SU-DHL-6 (cell line): Measurements from ENCODE around the gene FSHB.

ENCODE experiments used
- H2AFZ ChIP-seq: fragments of 200-600 bp; sonication (generic); 2 replicates; pipeline ENCODE4 v1.6.1; 2014; ENCODE audit warnings: low read depth, mild to moderate bottlenecking, moderate library complexity, mixed read lengths, antibody characterized with exemption, low read length; ENCODE audit not compliant: severe bottlenecking
- H3F3A ChIP-seq: fragments of 200-600 bp; shearing (Covaris generic); 2 replicates; pipeline ENCODE4 v1.6.0; 2016; ENCODE audit warnings: antibody characterized with exemption, mild to moderate bottlenecking; ENCODE audit not compliant: insufficient read depth
- H3K27ac ChIP-seq: fragments of 200-600 bp; sonication (generic); 2 replicates; pipeline ENCODE4 v1.5.1; 2016; ENCODE audit warnings: low read depth, mild to moderate bottlenecking, low read length, moderate library complexity, mixed read lengths
- H3K27me3 ChIP-seq: fragments of 200-600 bp; sonication (generic), shearing (Covaris generic); 2 replicates; pipeline ENCODE4 v1.6.0; 2014; ENCODE audit warnings: mild to moderate bottlenecking, low read length
- H3K36me3 ChIP-seq: fragments of 200-600 bp; sonication (generic); 2 replicates; pipeline ENCODE4 v1.6.1; 2014; ENCODE audit warnings: mild to moderate bottlenecking, low read length, mixed read lengths
- H3K4me2 ChIP-seq: fragments of 300-600, 200-600 bp; shearing (Covaris generic), sonication (generic); 2 replicates; pipeline ENCODE4 v1.6.0; 2014; ENCODE audit warnings: low read length, low read depth, mild to moderate bottlenecking; ENCODE audit not compliant: poor library complexity, severe bottlenecking
- H3K4me3 ChIP-seq: fragments of 200-600 bp; sonication (generic); 2 replicates; pipeline ENCODE4 v1.5.1; 2014; ENCODE audit warnings: antibody characterized with exemption, low read length, mild to moderate bottlenecking, mixed read lengths; ENCODE audit not compliant: insufficient read depth, poor library complexity, severe bottlenecking
- H3K79me2 ChIP-seq: fragments of 200-600 bp; sonication (generic); 2 replicates; pipeline ENCODE4 v1.6.1; 2014; ENCODE audit warnings: mild to moderate bottlenecking, low read length, moderate library complexity; ENCODE audit not compliant: insufficient read depth
- H3K9ac ChIP-seq: fragments of 200-600 bp; sonication (generic); 2 replicates; pipeline ENCODE4 v1.7.0; 2014; ENCODE audit warnings: mild to moderate bottlenecking, low read length
- H3K9me2 ChIP-seq: fragments of 200-600 bp; sonication (generic); replicated peaks from 2 replicates; pipeline ENCODE4 v1.6.1; 2014; ENCODE audit warnings: low read length; ENCODE audit not compliant: insufficient read depth
- H3K9me3 ChIP-seq: fragments of 200-600 bp; sonication (generic); 2 replicates; pipeline ENCODE4 v1.6.1; 2014; ENCODE audit warnings: low read length, mixed read lengths; ENCODE audit not compliant: insufficient read depth
- H4K20me1 ChIP-seq: fragments of 200-600 bp; sonication (generic); 2 replicates; pipeline ENCODE4 v1.6.1; 2014; ENCODE audit warnings: low read depth, mild to moderate bottlenecking, antibody characterized with exemption, low read length, moderate library complexity, mixed read lengths
- EZH2phosphoT487 ChIP-seq: fragments of 200-600 bp; sonication (generic), shearing (Covaris generic); conservative IDR thresholded peaks from 2 replicates; pipeline ENCODE4 v1.6.1; 2018; ENCODE audit warnings: mild to moderate bottlenecking, antibody characterized with exemption, low read length, moderate library complexity, mixed read lengths
- TF ChIP-seq, protein P1 (sequence below): fragments of 200-600 bp; sonication (generic); IDR thresholded peaks from one replicate; pipeline ENCODE4 v1.5.1; 2017; ENCODE audit warnings: antibody characterized with exemption, mild to moderate bottlenecking, low read length, moderate library complexity; ENCODE audit not compliant: insufficient read depth, poor library complexity, severe bottlenecking

FSHB gene

DNA sequence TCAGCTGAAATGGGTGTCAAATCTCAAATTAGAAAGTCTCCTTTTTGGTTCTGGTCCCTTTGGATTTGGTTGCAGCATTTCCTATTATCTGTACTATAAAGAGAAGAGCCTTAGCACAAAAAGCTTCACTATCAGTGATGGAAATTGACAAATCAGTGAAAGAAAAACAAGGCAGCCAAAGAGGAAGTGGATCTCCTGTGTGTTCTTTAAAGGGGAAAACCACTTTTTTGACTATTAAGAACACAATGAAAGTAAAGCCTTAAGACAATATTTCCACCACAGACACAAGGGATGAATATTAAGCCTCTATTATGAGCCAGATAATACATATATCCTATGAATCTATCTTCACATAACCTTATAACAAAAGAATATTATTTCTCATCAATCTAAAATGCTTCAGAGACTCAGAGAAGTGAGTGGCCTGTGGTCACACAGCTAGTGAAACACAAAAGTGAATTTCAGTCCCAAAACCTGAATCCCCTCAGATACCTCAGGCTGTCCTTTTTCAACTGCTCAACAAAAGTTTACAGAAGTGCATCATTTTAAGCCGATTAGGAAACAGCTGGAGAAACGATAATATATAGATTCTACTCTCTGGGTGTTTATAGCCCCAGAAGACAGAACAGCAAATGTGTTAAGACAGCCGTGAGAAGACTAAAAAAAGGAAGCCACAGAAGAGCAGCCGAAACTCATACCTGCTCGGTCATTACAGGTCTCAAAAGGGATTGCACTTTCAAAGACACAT is 24.4 kb upstream of the FSHB start:
- Histone ChIP-seq H2AFZ (peak overlapping the region; percentile 68), H3K4me2 (peak overlapping the region; percentile 66)

DNA sequence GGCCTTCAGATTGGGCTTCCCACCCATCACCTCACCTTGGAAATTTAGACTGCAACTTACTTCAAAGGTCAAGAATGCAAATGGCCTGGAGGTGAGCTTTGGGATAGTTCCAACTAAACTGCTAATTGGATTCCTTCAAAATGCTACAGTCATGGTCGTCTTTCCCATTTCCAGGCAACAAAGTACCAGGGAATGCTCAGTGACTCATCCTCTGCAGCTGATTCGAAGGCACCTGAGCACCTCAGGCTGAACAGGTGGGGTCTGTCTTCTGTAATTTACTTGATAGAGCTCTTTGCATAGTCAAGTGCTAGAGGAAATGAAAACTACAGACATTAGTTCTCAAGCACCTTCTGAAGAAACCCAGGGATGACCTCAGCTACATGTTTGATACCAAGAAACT is 20.5 kb upstream of the FSHB start:
- TF ChIP-seq EZH2phosphoT487, result no peak
- TF ChIP-seq, protein P1, sequence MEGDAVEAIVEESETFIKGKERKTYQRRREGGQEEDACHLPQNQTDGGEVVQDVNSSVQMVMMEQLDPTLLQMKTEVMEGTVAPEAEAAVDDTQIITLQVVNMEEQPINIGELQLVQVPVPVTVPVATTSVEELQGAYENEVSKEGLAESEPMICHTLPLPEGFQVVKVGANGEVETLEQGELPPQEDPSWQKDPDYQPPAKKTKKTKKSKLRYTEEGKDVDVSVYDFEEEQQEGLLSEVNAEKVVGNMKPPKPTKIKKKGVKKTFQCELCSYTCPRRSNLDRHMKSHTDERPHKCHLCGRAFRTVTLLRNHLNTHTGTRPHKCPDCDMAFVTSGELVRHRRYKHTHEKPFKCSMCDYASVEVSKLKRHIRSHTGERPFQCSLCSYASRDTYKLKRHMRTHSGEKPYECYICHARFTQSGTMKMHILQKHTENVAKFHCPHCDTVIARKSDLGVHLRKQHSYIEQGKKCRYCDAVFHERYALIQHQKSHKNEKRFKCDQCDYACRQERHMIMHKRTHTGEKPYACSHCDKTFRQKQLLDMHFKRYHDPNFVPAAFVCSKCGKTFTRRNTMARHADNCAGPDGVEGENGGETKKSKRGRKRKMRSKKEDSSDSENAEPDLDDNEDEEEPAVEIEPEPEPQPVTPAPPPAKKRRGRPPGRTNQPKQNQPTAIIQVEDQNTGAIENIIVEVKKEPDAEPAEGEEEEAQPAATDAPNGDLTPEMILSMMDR, result no peak
- Histone ChIP-seq H3K9ac (no peak overlapping the region), H3K4me3 (no peak overlapping the region), H3K36me3 (no peaks in the 10 kb centered on the region), H2AFZ (no peak overlapping the region), H3K79me2 (no peaks in the 10 kb centered on the region), H4K20me1 (no peaks in the 10 kb centered on the region), H3K9me2 (no peaks in the 10 kb centered on the region), H3K27me3 (no peaks in the 10 kb centered on the region), H3K9me3 (no peaks in the 10 kb centered on the region), H3K27ac (no peak overlapping the region), H3K4me2 (no peak overlapping the region), H3F3A (no peaks in the 10 kb centered on the region)

More for the DNA sequence above, 24.4 kb upstream of the FSHB start:
- no peaks in the 10 kb centered on the region for H3F3A ChIP-seq
- no peak overlapping the region for H3K4me3 ChIP-seq
- no peaks in the 10 kb centered on the region for H3K27me3 ChIP-seq
- H3K9ac ChIP-seq, result peak overlapping the region; percentile 31; the same call in 1 of the 2 replicates
- peak overlapping the region; percentile 77 for H3K27ac ChIP-seq
- no peaks in the 10 kb centered on the region for H3K9me3 ChIP-seq
- no peaks in the 10 kb centered on the region for H3K9me2 ChIP-seq
- H4K20me1 ChIP-seq, result no peaks in the 10 kb centered on the region
- H3K79me2 ChIP-seq, result no peaks in the 10 kb centered on the region
- H3K36me3 ChIP-seq, result no peaks in the 10 kb centered on the region
- TF ChIP-seq, protein P1, result no peak
- no peak for TF ChIP-seq EZH2phosphoT487

DNA sequence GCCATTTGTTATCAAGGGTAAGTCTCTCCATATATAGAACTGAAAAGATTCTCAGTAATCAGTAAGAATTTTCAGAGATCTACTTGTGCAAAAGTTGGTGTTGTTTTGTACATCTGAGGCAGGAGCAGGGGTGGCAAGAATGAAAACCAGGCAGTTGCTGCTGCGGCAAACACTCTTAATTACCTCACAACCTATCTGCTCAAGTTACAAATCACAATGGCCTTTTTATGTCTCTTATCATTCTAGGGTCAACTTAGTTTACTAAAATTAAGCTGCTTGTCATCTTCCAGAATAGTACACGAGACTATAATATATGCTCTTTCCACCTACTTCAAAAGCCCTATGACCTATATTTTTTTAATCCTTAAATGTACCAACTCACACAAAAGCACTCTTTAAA is 14.3 kb upstream of the FSHB start:
- H3K9me2 ChIP-seq, result no peaks in the 10 kb centered on the region
- H3K36me3 ChIP-seq, result no peaks in the 10 kb centered on the region
- H4K20me1 ChIP-seq, result no peaks in the 10 kb centered on the region
- H3K9me3 ChIP-seq, result no peaks in the 10 kb centered on the region
- no peaks in the 10 kb centered on the region for H3K79me2 ChIP-seq
- H3K27ac ChIP-seq, result no peak overlapping the region
- H3K4me2 ChIP-seq, result no peak overlapping the region
- no peak overlapping the region for H3K9ac ChIP-seq
- no peak overlapping the region for H3K4me3 ChIP-seq
- TF ChIP-seq EZH2phosphoT487, result no peak
- TF ChIP-seq, protein P1, result no peak
- H2AFZ ChIP-seq, result no peak overlapping the region
- no peaks in the 10 kb centered on the region for H3K27me3 ChIP-seq
- no peaks in the 10 kb centered on the region for H3F3A ChIP-seq
